HepG2 (cell line): Measurements from ENCODE around the gene ITGB3.

Experiments
- ATF2 ChIP-seq: sonication (generic); formaldehyde crosslinking; IDR thresholded peaks from 2 replicates; pipeline ENCODE4 v1.4.0; 2020; ENCODE audit warnings: missing genetic modification reagents
- CTCF ChIP-seq: sonication (generic); formaldehyde crosslinking; IDR thresholded peaks from 2 replicates; pipeline ENCODE4 v1.5.0; 2020; ENCODE audit warnings: mild to moderate bottlenecking, missing genetic modification reagents, moderate library complexity
- ERF ChIP-seq: IDR thresholded peaks from 2 replicates; pipeline ENCODE4 v1.6.1; 2018; ENCODE audit warnings: missing biosample characterization, missing genetic modification reagents

GRCh38 chr17:47214931-47215330 lies 38.7 kb upstream of the ITGB3 start:
- no peak for TF ChIP-seq CTCF (CRISPR knock-in tag)
- no peak for TF ChIP-seq ERF (CRISPR knock-in tag)
- TF ChIP-seq ATF2 (CRISPR knock-in tag) = no peak
